Esophagus squamous epithelium (tissue), 5 donors: ENCODE results near the gene ADGRV1. TPM values are rescaled to one million over a fixed set of nuclear protein-coding genes. Genes with fewer than 3 reads are reported as not detected.

Experiments used
- DNase-seq: peaks from one replicate; lab custom pipeline; 2025; lab: John Stamatoyannopoulos, UW
- H3K27ac ChIP-seq, 4 donors: fragments of 200-600 bp; sonication (generic); one replicate each; pipeline ENCODE4 v1.5.1; 2016 to 2019; ENCODE audit warnings: mild to moderate bottlenecking in 1 of 4
- H3K27me3 ChIP-seq, 4 donors: fragments of 200-600 bp; sonication (generic); 1 replicate in 3 of 4; 2 replicates in 1 of 4; pipeline versions ENCODE4 v1.5.1 to v1.6.0; 2017 to 2021; ENCODE audit warnings: antibody characterized with exemption in 1 of 4
- H3K36me3 ChIP-seq, 3 donors: fragments of 200-600 bp; sonication (generic); one replicate each; pipeline ENCODE4 v1.5.1; 2016 to 2019
- H3K4me1 ChIP-seq, 3 donors: fragments of 200-600 bp; sonication (generic); one replicate each; pipeline ENCODE4 v1.5.1; 2017 to 2019
- H3K4me3 ChIP-seq, 4 donors: fragments of 200-600 bp; sonication (generic); 1 replicate in 3 of 4; 2 replicates in 1 of 4; pipeline ENCODE4 v1.5.1; 2016 to 2019; ENCODE audit warnings: mild to moderate bottlenecking in 2 of 4, moderate library complexity in 1 of 4
- H3K9me3 ChIP-seq, 3 donors: fragments of 200-600 bp; sonication (generic); one replicate each; pipeline ENCODE4 v1.5.1; 2016 to 2019
- POLR2A ChIP-seq, 4 donors: fragments of 450-650 bp; IDR thresholded peaks; one replicate each; pipeline ENCODE4 v1.6.1; 2017; ENCODE audit warnings: antibody characterized with exemption in 4 of 4, mild to moderate bottlenecking in 4 of 4, moderate library complexity in 3 of 4
- WGBS, 2 donors: methylation state at CpG; one replicate each; pipeline ENCODE4 v1.1.5; 2018; 5-methylcytosine and 5-hydroxymethylcytosine counted together
- intact Hi-C: fragments of 100-400 bp; cut with DNase I; formaldehyde crosslinking; loops from one replicate; pipeline ENCODE4 v1.15.0; 2022
- total RNA-seq, 4 donors: library from RNA; depleted of rRNA; stranded (reverse); fragments of >200 nt; gene quantifications; one replicate each; pipeline ENCODE4 v1.1.0, GENCODE V29; 2016
- TF ChIP-seq, protein P1 (sequence below), 6 experiments: fragments of 450-650 bp in 4 of 6; fragments of 200-600 bp in 2 of 6; sonication (generic) in 2 of 6; IDR thresholded peaks; one replicate each; pipeline ENCODE4 v1.5.1; 2016 to 2019; ENCODE audit warnings: antibody characterized with exemption in 6 of 6, mild to moderate bottlenecking in 4 of 6, moderate library complexity in 4 of 6
- donor health status: DM: yes; HTN: yes; CAD: no.

ADGRV1 gene
- total RNA-seq, 4 donors from 2014 or later: 1.9 to 14.1 (median 4.0) TPM

DNA sequence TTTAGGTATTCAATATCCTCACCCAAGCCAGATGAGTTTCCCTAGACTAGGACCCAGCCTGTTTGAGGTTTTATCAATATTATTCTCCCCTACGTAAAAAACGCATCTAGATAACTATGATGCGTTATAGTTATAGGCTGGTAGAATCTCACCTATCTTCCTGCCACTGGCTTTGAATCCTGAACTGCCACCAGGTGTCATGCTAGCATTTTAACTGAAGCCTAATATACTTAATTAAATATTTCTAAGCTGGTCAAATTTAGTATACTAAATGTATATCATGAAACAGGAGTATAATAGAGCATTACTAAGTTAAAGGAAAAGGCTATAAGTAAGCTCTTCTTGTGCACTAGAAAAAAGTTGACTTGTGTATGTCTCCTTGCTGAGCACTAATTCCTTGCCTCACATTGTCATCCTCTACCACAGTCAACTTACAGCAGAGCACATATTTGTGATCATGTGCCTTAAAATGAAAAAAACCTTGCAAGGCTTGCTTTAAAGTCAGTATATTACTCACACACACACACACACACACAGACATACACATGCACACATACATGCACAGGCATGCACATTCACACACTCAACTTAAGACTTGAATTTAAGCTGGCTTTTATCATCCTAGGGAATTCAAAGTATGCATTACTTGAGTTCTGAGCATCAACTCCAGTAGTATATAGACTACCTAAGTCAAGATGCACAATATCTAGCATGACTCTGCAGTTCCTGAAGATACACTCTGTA is 303.4 kb downstream of the ADGRV1 start:
- no peak for TF ChIP-seq POLR2A (IDR thresholded peaks at IDR 0.05)
- TF ChIP-seq, protein P1, sequence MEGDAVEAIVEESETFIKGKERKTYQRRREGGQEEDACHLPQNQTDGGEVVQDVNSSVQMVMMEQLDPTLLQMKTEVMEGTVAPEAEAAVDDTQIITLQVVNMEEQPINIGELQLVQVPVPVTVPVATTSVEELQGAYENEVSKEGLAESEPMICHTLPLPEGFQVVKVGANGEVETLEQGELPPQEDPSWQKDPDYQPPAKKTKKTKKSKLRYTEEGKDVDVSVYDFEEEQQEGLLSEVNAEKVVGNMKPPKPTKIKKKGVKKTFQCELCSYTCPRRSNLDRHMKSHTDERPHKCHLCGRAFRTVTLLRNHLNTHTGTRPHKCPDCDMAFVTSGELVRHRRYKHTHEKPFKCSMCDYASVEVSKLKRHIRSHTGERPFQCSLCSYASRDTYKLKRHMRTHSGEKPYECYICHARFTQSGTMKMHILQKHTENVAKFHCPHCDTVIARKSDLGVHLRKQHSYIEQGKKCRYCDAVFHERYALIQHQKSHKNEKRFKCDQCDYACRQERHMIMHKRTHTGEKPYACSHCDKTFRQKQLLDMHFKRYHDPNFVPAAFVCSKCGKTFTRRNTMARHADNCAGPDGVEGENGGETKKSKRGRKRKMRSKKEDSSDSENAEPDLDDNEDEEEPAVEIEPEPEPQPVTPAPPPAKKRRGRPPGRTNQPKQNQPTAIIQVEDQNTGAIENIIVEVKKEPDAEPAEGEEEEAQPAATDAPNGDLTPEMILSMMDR (IDR thresholded peaks at IDR 0.05): peak in 1 of 6 experiments; percentile 34
- WGBS, 2 donors: 91 to 93% methylated on average over 3 of the region's 3 CpGs
- no peak for DNase-seq
- Histone ChIP-seq H3K27me3 (no peaks in the 10 kb centered on the region), H3K36me3 (no peaks in the 10 kb centered on the region), H3K4me3 (no peak overlapping the region), H3K27ac (no peak overlapping the region), H3K9me3 (no peaks in the 10 kb centered on the region), H3K4me1 (peaks cover 0 to 4% (median 0%) of the 10 kb centered on the region in 3 donors)
- intact Hi-C loops: loop anchor here (10.0 kb wide), 2 partner anchors 243 to 533 kb away; no protein-coding TSS in a partner anchor

DNA sequence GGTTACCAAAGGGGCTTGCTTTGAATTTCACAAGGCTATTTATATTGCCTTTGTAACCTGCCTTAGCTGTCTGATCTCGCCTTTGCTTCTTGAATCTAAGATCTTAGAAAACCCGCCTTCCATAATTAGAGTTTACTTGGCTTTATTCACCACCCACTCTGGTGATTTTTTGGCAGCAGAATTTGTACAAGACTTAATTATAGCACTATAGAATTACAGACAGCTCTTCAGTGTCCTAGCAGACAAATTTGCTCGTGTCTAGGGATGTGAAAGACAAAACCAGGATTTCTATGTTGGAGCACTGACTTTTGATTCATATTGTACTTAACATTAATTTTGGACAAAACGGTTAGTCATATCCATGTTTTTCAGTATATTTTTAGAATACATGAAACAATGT is 306.6 kb downstream of the ADGRV1 start:
- Histone ChIP-seq H3K36me3 (no peaks in the 10 kb centered on the region), H3K9me3 (no peaks in the 10 kb centered on the region), H3K27me3 (no peaks in the 10 kb centered on the region), H3K4me1 (peaks cover 0 to 4% (median 0%) of the 10 kb centered on the region in 3 donors), H3K4me3 (no peak overlapping the region), H3K27ac (no peak overlapping the region)
- TF ChIP-seq POLR2A (IDR thresholded peaks at IDR 0.05): no peak
- TF ChIP-seq, protein P1 (IDR thresholded peaks at IDR 0.05): no peak
- intact Hi-C loops: loop anchor here (10.0 kb wide), 2 partner anchors 240 to 530 kb away; no protein-coding TSS in a partner anchor
- no peak for DNase-seq
- 56 to 57% methylated on average over 4 of the region's 4 CpGs for WGBS, 2 donors

DNA sequence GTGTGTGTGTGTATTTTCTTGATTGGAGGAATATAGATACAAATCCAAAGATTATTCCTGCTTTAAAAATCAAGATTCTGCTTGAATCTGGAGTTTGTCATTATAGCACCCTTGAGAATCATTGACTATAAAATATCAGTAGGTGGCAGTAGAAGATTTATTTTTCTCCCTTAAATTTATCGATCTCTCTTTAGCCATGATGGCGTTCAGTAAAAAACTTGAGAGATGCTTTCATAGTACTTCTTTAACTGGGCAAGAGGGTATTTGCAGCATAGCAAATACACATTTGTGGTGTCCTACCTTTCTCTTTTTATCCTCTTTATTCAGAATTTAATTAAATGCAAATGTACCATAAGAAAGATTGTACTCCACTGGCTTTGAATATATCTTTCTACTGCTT is 307.7 kb downstream of the ADGRV1 start:
- Histone ChIP-seq H3K4me3 (no peak overlapping the region), H3K4me1 (peaks cover 0 to 6% (median 0%) of the 10 kb centered on the region in 3 donors), H3K9me3 (no peaks in the 10 kb centered on the region), H3K36me3 (no peaks in the 10 kb centered on the region), H3K27me3 (no peaks in the 10 kb centered on the region), H3K27ac (no peak overlapping the region)
- TF ChIP-seq, protein P1 (IDR thresholded peaks at IDR 0.05): peak in 4 of 6 experiments; percentile 41 to 65 (median 54)
- no peak for TF ChIP-seq POLR2A (IDR thresholded peaks at IDR 0.05)
- 3 to 4% methylated on average over 2 of the region's 2 CpGs for WGBS, 2 donors
- intact Hi-C loops: loop anchor here (10.0 kb wide), 2 partner anchors 238 to 528 kb away; no protein-coding TSS in a partner anchor
- no peak for DNase-seq

DNA sequence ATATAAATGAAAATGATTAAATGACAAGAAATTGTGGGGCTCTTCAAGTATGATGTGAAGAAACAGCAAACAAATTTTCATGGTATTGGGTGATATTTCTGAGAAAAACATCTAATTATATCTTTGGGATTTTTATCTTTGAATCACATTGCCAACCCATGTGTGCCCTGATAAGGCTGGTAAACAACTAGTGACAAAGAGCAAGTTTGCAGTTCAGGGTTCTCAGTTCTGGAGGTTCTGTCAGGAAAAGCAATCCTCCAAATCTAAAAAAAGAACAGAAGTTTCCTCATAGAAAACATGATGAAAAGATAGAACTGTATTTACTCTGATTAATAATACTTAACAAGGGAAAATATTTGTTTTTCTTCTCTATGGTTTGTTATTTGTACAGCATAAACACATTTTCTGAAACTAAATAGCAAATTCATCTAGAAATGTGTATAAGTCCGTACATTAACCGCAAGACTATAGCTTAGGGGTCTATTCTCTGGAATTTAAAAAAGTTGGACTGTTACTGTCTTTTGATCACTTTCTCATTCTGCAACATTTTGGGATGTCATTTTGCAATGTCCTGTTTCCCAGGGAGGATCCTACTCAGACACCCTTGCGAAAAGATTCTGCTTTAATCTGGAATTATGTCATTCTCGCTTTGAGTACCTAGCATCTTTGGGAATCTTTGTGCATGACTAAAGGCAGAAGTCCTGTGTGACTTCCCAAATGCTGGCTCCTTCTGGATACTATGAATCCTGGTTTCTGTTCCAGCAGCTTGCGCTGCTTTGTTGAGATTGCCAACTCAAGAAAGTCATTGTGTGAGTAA is 308.5 kb downstream of the ADGRV1 start:
- H3K9me3 ChIP-seq: no peaks in the 10 kb centered on the region
- no peaks in the 10 kb centered on the region for H3K36me3 ChIP-seq
- H3K4me3 ChIP-seq: no peak overlapping the region
- DNase-seq: no peak
- H3K27me3 ChIP-seq: no peaks in the 10 kb centered on the region
- intact Hi-C loops: loop anchor here (10.0 kb wide), 2 partner anchors 238 to 528 kb away; no protein-coding TSS in a partner anchor
- peaks cover 0 to 14% (median 3%) of the 10 kb centered on the region in 3 donors for H3K4me1 ChIP-seq
- no peak overlapping the region for H3K27ac ChIP-seq
- WGBS, 2 donors: 75 to 81% methylated on average over 5 of the region's 5 CpGs
- TF ChIP-seq, protein P1 (IDR thresholded peaks at IDR 0.05): no peak
- no peak for TF ChIP-seq POLR2A (IDR thresholded peaks at IDR 0.05)
